RWPE1 (cell line): ENCODE results near the gene COPS8.

Source experiments
- CTCF ChIA-PET: fragments of 350-600 bp; sonication (Branson Sonifier 250); formaldehyde crosslinking; extraction: SDS; loops from one replicate; lab custom pipeline; 2021; lab: Yijun Ruan, JAX
- POLR2A ChIA-PET: fragments of 400-600 bp; formaldehyde crosslinking; extraction: SDS; loops from one replicate; lab custom pipeline; 2020; ENCODE audit warnings: antibody characterized with exemption; ENCODE audit not compliant: low non-redundant PET; lab: Yijun Ruan, JAX
- DNase-seq: peaks from one replicate; pipeline ENCODE4 v3.0.0; 2012; ENCODE audit warnings: low spot score
- H3K27ac ChIP-seq: fragments of 450-650 bp; 2 replicates; pipeline ENCODE4 v1.5.1; 2017
- CTCF ChIP-seq: fragments of 450-650 bp; conservative IDR thresholded peaks from 2 replicates; pipeline ENCODE4 v1.5.1; 2017; ENCODE audit warnings: low read depth, mild to moderate bottlenecking

COPS8 gene

GRCh38 chr2:237073552-237073951, 12.1 kb upstream of the COPS8 start:
- peak overlapping the region; percentile 31; the same call in 1 of the 2 replicates for H3K27ac ChIP-seq
- DNase-seq: peak; percentile 18
- POLR2A ChIA-PET: no interaction called here
- CTCF ChIA-PET: interaction anchor here (0.7 kb wide), 2 partner anchors 13 to 736 kb away, joined by 3 read pairs; no protein-coding TSS in a partner anchor
- TF ChIP-seq CTCF: no peak

GRCh38 chr2:237074211-237074993, 11.3 kb upstream of the COPS8 start:
- no peak for TF ChIP-seq CTCF
- DNase-seq: no peak
- H3K27ac ChIP-seq: peak overlapping the region; percentile 31; the same call in 1 of the 2 replicates
- ChIA-PET POLR2A (no interaction called here), CTCF (interaction anchor here (0.6 to 0.7 kb wide), 2 partner anchors 731 to 899 kb away, joined by 3 to 4 read pairs; no protein-coding TSS in a partner anchor)

GRCh38 chr2:237075749-237076599, 9.7 kb upstream of the COPS8 start:
- CTCF ChIA-PET: no interaction called here
- TF ChIP-seq CTCF: no peak
- no peak for DNase-seq
- H3K27ac ChIP-seq: no peak overlapping the region; the same call in 1 of the 2 replicates
- POLR2A ChIA-PET: no interaction called here

- H3K27ac ChIP-seq: no peak overlapping the region
- no peak for TF ChIP-seq CTCF
- DNase-seq: no peak
- ChIA-PET CTCF (no interaction called here), POLR2A (no interaction called here)
These were observed 4.1 kb upstream of the COPS8 start for GRCh38 chr2:237081596-237081995.

- ChIA-PET CTCF (interaction anchor here (0.7 kb wide), 1 partner anchor 1287 kb away, joined by 3 read pairs; no protein-coding TSS in a partner anchor), POLR2A (no interaction called here)
- no peak overlapping the region for H3K27ac ChIP-seq
- no peak for TF ChIP-seq CTCF
- no peak for DNase-seq
These were observed 2.7 kb upstream of the COPS8 start for GRCh38 chr2:237083026-237083425.

- CTCF ChIA-PET: interaction anchor here (0.7 to 1.1 kb wide), 2 partner anchors 13 to 740 kb away, joined by 3 read pairs; no protein-coding TSS in a partner anchor
- POLR2A ChIA-PET: no interaction called here
- no peak for TF ChIP-seq CTCF
- no peak for DNase-seq
- H3K27ac ChIP-seq: no peak overlapping the region
These were observed 1.2 kb upstream of the COPS8 start for GRCh38 chr2:237084444-237084843.
